Mammary epithelial cell (primary cell): Measurements from ENCODE around the gene EP400.

ENCODE experiments used
- EZH2 ChIP-seq: IDR thresholded peaks from 2 replicates; pipeline ENCODE4 v1.6.1; 2012; ENCODE audit warnings: low read length, inconsistent platforms, borderline replicate concordance
- TF ChIP-seq, protein P1 (sequence below), 2 donors: IDR thresholded peaks in 1 of 2; conservative IDR thresholded peaks in 1 of 2; 2 replicates each; pipeline ENCODE4 v1.5.1; 2011 to 2012; ENCODE audit warnings: inconsistent platforms in 2 of 2, low read length in 2 of 2, mild to moderate bottlenecking in 2 of 2, control low read depth in 1 of 2, low read depth in 1 of 2; ENCODE audit not compliant: insufficient read depth in 1 of 2; ENCODE audit errors: extremely low read depth in 1 of 2

DNA sequence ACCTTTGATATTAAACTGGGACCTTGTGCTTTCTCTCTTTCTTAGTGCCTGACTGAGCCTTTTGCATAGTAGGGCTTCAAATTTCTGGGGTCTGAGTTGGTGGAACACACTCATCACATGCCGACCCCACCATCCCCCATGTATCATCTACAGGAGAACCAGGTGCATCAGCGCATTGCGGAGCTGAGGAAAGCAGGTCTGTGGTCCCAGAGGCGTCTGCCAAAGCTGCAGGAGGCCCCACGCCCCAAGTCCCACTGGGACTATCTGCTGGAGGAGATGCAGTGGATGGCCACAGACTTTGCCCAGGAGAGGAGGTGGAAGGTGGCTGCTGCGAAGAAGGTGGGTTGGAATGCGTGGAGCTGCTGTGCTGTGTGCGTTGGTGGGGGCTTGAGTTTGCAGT is 37.8 kb downstream of the EP400 start:
- TF ChIP-seq, protein P1, sequence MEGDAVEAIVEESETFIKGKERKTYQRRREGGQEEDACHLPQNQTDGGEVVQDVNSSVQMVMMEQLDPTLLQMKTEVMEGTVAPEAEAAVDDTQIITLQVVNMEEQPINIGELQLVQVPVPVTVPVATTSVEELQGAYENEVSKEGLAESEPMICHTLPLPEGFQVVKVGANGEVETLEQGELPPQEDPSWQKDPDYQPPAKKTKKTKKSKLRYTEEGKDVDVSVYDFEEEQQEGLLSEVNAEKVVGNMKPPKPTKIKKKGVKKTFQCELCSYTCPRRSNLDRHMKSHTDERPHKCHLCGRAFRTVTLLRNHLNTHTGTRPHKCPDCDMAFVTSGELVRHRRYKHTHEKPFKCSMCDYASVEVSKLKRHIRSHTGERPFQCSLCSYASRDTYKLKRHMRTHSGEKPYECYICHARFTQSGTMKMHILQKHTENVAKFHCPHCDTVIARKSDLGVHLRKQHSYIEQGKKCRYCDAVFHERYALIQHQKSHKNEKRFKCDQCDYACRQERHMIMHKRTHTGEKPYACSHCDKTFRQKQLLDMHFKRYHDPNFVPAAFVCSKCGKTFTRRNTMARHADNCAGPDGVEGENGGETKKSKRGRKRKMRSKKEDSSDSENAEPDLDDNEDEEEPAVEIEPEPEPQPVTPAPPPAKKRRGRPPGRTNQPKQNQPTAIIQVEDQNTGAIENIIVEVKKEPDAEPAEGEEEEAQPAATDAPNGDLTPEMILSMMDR (conservative IDR thresholded peaks at IDR 0.05 in 1 of 2, IDR thresholded peaks at IDR 0.05 in 1 of 2; ENCODE audit: extremely low read depth in 1 of 2, insufficient read depth in 1 of 2, low read depth in 1 of 2, low read length in 2 of 2): no peak
- TF ChIP-seq EZH2: no peak
